ENCODE data around the gene STPG2.

DNA sequence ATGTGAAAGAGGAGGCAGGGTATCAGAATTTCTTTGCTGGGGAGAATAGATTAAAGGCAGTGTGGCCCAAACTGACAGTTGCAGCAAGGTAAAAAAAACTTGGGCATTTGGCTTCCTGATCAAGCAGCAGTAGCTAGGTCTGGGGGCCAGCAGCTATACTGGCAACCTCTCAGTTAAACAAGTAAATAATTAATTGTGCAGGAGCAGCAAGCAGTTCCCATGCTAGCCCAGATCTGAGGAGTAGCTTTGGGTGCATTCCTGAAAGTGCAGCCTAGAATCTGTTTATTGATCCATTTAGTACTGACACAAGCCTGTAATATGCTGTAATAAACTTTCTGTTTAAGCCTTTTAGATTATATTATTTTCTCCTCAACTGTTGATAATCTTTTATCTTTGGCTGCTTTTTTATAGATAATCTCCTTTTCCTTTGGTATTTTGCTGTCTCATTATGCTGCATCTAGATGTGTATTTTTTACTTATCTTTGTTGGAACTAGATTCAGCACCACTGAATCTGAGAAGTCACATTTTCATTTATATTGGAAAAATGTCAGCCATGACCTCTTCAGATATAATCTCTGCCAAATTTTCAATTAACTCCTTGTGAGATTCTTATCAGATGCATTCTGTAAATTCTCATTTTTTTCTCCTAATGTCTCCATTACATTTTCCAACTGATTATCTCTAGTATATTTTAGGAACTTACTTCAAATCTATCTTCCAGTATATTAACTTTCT, 276.3 kb downstream of the STPG2 start:
- TF ChIP-seq POLR2A (IDR thresholded peaks at IDR 0.05) (no peak), POLR2AphosphoS5 (IDR thresholded peaks at IDR 0.05) (no peak)
- TF ChIP-seq, protein P1, sequence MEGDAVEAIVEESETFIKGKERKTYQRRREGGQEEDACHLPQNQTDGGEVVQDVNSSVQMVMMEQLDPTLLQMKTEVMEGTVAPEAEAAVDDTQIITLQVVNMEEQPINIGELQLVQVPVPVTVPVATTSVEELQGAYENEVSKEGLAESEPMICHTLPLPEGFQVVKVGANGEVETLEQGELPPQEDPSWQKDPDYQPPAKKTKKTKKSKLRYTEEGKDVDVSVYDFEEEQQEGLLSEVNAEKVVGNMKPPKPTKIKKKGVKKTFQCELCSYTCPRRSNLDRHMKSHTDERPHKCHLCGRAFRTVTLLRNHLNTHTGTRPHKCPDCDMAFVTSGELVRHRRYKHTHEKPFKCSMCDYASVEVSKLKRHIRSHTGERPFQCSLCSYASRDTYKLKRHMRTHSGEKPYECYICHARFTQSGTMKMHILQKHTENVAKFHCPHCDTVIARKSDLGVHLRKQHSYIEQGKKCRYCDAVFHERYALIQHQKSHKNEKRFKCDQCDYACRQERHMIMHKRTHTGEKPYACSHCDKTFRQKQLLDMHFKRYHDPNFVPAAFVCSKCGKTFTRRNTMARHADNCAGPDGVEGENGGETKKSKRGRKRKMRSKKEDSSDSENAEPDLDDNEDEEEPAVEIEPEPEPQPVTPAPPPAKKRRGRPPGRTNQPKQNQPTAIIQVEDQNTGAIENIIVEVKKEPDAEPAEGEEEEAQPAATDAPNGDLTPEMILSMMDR (IDR thresholded peaks at IDR 0.05), result no peak
